ENCODE data around the gene CEP164. TPM values are rescaled to one million over a fixed set of nuclear protein-coding genes. Genes with fewer than 3 reads are reported as not detected.
A peak's percentile ranks its signal among the peaks of the same experiment; 100 is the strongest.

Gene CEP164
- total and polyA plus RNA-seq, 2 of the 8 experiments (the other 6 are each of a cell fraction or from before 2014, with no cell fraction given) = 8.4 to 20.8 TPM

DNA sequence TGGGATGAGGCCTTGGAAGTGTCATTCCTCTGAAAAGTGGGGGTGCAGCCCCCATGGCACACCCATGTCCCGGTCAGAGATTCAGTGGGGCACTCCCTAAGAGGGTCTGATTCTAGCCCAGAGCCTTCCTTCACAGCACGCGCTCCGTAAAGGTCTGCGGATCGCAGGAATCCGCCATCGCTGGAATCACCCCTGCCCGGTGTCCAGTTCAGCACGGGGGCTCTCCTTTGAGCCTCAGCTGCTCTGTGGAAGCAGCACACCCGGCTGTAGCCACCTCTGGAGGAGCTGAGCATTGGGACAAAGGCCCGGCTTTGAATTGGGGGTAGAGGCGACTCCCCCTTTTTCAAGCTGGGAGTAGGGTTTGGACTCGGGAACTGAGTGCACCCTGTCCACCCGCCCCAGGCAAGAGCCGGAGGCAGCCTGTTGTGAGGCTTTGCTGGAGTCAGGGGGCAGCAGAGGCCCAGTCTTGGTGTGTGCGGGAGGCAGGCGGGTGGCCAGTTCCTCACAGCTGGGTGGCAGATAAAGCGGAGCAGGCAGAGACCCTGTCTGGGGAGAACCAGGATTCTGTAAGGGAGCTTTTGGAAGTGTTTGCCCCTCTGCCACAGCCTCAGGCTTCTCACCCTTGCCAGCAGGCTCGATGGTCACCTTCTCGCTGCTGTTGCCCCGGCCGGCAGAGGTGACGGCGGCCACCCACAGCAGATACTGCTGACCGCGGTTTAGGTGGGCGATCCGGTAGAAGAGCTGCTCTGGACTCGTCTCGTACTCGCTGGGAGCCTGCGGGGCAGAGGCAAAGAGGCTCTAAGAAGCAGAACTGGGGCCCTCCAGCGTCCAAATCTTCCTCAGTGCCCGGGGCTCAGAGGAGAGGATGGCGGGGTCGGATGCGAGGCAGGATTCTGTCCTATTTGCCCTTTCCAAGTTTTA, 115.9 kb downstream of the CEP164 start:
- H2BK20ac ChIP-seq (ENCODE audit: low read length) = no peak overlapping the region
- no peak overlapping the region; the same call in 1 of the 2 replicates for H2BK5ac ChIP-seq (ENCODE audit: low read depth, low read length)
- 79% methylated on average over 36 of the region's 38 CpGs; no CpG with 5 or more reads in 1 of the 2 experiments for WGBS, 2 experiments (ENCODE audit: extremely low coverage in 1 of 2, insufficient coverage in 1 of 2, insufficient read length in 1 of 2, insufficient replicate concordance in 2 of 2, low coverage in 1 of 2, low lambda C conversion rate in 2 of 2, missing lambda C conversion rate in 1 of 2)
- H4K5ac ChIP-seq (ENCODE audit: insufficient read length, low read depth, low read length) = no peak overlapping the region
- no peaks in the 10 kb centered on the region for H3K36me3 ChIP-seq (ENCODE audit: control insufficient read depth in 2 of 4, insufficient read depth in 4 of 4, low read length in 3 of 4)
- no peaks in the 10 kb centered on the region for H3K79me1 ChIP-seq (ENCODE audit: low read depth, low read length)
- no peak overlapping the region for H3K4me3 ChIP-seq (ENCODE audit: extremely low read depth in 1 of 4, insufficient read depth in 2 of 4, low read depth in 3 of 4, low read length in 4 of 4)
- H3K9me3 ChIP-seq (ENCODE audit: insufficient read depth in 2 of 2, low read depth in 1 of 2, low read length in 1 of 2) = no peaks in the 10 kb centered on the region
- H4K91ac ChIP-seq (replicated peaks; ENCODE audit: insufficient read length, low read length) = no peak overlapping the region
- H2BK15ac ChIP-seq (ENCODE audit: low read length) = 0 out of 2 replicates have a peak overlapping the region, but pooled peaks have one; percentile 72
- peak overlapping the region in 1 of 2 experiments; percentile 31; a peak in 3 of 4 replicates for H3K4me2 ChIP-seq (ENCODE audit: insufficient read depth in 1 of 2, low read depth in 2 of 2, low read length in 2 of 2)
- peaks cover 0 to 6% (median 0%) of the 10 kb centered on the region in 4 experiments; a peak in 4 of 7 replicates for H3K27me3 ChIP-seq (replicated peaks in 1 of 4; ENCODE audit: control insufficient read depth in 3 of 4, extremely low read depth in 1 of 4, insufficient read depth in 3 of 4, low read length in 3 of 4)
- H2AFZ ChIP-seq (ENCODE audit: low read length) = peak overlapping the region; percentile 81; the same call in 1 of the 2 replicates
- H3K23ac ChIP-seq (ENCODE audit: insufficient read length) = no peak overlapping the region
- peaks cover 0 to 5% of the 10 kb centered on the region in 2 experiments for H4K20me1 ChIP-seq (replicated peaks in 1 of 2; ENCODE audit: control insufficient read depth in 1 of 2, insufficient read depth in 2 of 2, low read length in 2 of 2)
- no peak overlapping the region for H3K14ac ChIP-seq (ENCODE audit: insufficient read length)
- CTCF ChIA-PET (ENCODE audit: partially characterized antibody) = interaction anchor here (0.6 to 6.5 kb wide), 77 partner anchors 11 to 503 kb away, joined by 3 to 75 read pairs (median 5); no protein-coding TSS in a partner anchor
- peak overlapping the region; percentile 87; the same call in 1 of the 2 replicates for H4K8ac ChIP-seq (ENCODE audit: extremely low read depth, insufficient read depth, low read length)
- FAIRE-seq = peak; percentile 45
- no peak overlapping the region for H2AK5ac ChIP-seq (ENCODE audit: low read depth, low read length)
- H3K27ac ChIP-seq (ENCODE audit: low read depth, low read length) = no peak overlapping the region
- no peak overlapping the region for H3K4ac ChIP-seq (replicated peaks; ENCODE audit: insufficient read length, low read depth, low read length)
- H3K56ac ChIP-seq (replicated peaks; ENCODE audit: insufficient read length, low read depth, low read length) = no peak overlapping the region
- H3K9ac ChIP-seq (replicated peaks in 1 of 4; ENCODE audit: extremely low read depth in 1 of 4, low read depth in 3 of 4, low read length in 3 of 4) = no peak overlapping the region
- DNase-seq (ENCODE audit: low read depth in 1 of 2, low spot score in 2 of 2) = peak; percentile 27 to 77
- no peaks in the 10 kb centered on the region; a peak in 1 of 4 replicates for H3K79me2 ChIP-seq (ENCODE audit: control insufficient read depth in 1 of 2, insufficient read depth in 2 of 2, low read length in 2 of 2)
- peaks cover 3% of the 10 kb centered on the region; the same call in 1 of the 2 replicates for H3K23me2 ChIP-seq (ENCODE audit: low read depth, low read length)
- peak overlapping the region; percentile 80; the same call in 1 of the 2 replicates for H2BK12ac ChIP-seq (ENCODE audit: low read depth, low read length)
- no peak overlapping the region for H2BK120ac ChIP-seq (replicated peaks; ENCODE audit: low read depth, low read length)
- POLR2A ChIA-PET (ENCODE audit: partially characterized antibody) = interaction anchor here (0.5 to 1.8 kb wide), 3 partner anchors 13 to 108 kb away, joined by 4 read pairs; no protein-coding TSS in a partner anchor
- H3K4me1 ChIP-seq (replicated peaks in 1 of 4; ENCODE audit: control insufficient read depth in 3 of 4, insufficient read depth in 4 of 4, low read length in 3 of 4) = peaks cover 0 to 8% (median 1%) of the 10 kb centered on the region in 4 experiments; a peak in 3 of 7 replicates
- peak overlapping the region; percentile 38 for H3K18ac ChIP-seq (ENCODE audit: extremely low read depth, low read length)
- TF ChIP-seq, protein P1, sequence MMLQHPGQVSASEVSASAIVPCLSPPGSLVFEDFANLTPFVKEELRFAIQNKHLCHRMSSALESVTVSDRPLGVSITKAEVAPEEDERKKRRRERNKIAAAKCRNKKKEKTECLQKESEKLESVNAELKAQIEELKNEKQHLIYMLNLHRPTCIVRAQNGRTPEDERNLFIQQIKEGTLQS (IDR thresholded peaks at IDR 0.05; ENCODE audit: insufficient read depth, low read depth, low read length) = no peak
- TF ChIP-seq, protein P2, sequence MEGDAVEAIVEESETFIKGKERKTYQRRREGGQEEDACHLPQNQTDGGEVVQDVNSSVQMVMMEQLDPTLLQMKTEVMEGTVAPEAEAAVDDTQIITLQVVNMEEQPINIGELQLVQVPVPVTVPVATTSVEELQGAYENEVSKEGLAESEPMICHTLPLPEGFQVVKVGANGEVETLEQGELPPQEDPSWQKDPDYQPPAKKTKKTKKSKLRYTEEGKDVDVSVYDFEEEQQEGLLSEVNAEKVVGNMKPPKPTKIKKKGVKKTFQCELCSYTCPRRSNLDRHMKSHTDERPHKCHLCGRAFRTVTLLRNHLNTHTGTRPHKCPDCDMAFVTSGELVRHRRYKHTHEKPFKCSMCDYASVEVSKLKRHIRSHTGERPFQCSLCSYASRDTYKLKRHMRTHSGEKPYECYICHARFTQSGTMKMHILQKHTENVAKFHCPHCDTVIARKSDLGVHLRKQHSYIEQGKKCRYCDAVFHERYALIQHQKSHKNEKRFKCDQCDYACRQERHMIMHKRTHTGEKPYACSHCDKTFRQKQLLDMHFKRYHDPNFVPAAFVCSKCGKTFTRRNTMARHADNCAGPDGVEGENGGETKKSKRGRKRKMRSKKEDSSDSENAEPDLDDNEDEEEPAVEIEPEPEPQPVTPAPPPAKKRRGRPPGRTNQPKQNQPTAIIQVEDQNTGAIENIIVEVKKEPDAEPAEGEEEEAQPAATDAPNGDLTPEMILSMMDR (IDR thresholded peaks at IDR 0.05; ENCODE audit: control extremely low read depth in 1 of 3, insufficient read depth in 1 of 3, low read depth in 1 of 3, low read length in 3 of 3) = peak; percentile 86 to 92 (median 91)
- TF ChIP-seq SIN3A (conservative IDR thresholded peaks at IDR 0.05 in 1 of 2, IDR thresholded peaks at IDR 0.05 in 1 of 2; ENCODE audit: low read depth in 1 of 2, low read length in 2 of 2) = 0 out of 4 replicates have a peak, but pooled peaks of 1 of the 2 experiments have one; percentile 28
- TF ChIP-seq CHD1 (IDR thresholded peaks at IDR 0.05; ENCODE audit: low read depth, low read length) = no peak
- TF ChIP-seq TAF7 (optimal IDR thresholded peaks at IDR 0.05; ENCODE audit: borderline replicate concordance, low read depth, low read length) = no peak
